GM21723 (cell line): ENCODE results near the gene CD81.

Experiments used
- ATAC-seq: cut with Tn5 transposase; IDR thresholded peaks from one replicate; pipeline ENCODE4 v1.9.1; 2021; ENCODE audit warnings: mild to moderate bottlenecking, moderate library complexity; ENCODE audit not compliant: unreplicated experiment

Gene CD81

GRCh38 chr11:2400762-2401435, 23.8 kb downstream of the CD81 start:
- peak; percentile 4 for ATAC-seq

DNA sequence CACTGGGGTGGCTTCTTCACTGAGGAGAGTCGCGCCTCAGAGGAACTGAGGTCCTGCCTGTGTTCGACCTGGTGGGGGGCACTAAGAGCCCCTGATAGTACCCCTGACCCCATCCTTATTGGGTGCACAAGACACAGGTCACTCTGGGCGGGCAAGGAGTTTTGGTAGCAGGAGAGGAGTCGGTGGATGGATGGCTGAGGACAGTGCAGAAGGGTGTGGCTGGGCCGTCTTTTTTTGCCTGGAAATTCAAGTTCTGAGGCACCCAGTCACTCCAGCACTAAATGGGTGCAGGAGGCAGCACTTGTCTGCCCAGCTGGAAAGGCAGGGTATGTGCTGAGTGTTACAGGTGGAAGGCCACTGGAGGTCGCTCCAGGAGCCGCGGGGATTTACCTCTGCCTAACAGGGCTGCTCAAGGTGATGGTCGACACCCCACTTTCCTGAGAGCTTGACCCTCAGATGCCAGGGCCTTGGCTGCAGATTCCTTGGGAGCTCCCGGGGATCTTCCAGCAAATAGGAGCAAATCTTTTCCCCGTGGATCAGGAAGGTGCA, 24.4 kb downstream of the CD81 start:
- ATAC-seq, result no peak

DNA sequence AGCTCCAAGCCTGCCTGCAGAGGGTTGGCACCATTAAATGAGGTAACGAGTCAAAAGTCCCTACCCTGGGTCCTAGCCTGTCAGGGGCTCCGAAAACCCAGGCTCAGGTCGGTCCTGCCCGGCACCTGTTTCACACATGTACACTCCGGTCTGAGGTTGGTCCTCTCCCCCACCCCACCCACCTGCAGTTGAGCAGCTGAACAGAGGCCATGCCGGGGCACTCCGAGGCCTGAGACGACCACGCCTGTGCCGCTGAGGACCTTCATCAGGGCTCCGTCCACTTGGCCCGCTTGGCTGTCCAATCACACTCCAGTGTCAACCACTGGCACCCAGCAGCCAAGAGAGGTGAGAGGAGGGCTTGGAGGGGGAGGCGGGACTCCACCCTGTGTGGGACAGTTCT, 25.0 kb downstream of the CD81 start:
- ATAC-seq, result no peak

GRCh38 chr11:2402890-2403645, 26.0 kb downstream of the CD81 start:
- ATAC-seq, result no peak

DNA sequence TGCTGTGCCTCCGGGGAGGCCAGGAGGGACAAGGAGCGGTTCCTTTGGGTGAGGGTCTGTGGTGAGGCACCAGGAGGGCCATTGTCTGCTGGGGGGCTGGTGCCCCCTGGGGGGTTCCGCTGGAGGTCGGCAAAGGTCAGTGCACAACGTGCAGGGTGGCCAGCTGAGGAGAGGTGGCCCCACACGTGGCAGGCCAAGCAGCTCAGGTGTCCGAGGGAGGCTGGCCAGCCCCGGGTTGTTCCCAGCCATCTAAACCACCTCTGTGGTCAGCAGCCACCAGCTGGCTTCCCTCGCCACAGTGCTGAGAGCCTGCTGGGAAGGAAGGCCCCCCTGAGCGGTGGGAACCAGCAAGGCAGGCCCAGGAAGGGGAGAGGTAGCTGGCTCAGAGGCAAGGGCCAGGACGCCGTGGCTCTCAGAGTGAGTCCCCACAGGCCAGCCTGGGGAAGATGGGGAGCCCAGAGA, 27.7 kb downstream of the CD81 start:
- no peak for ATAC-seq

- no peak for ATAC-seq
These were observed 29.3 kb downstream of the CD81 start for GRCh38 chr11:2406451-2406850.

DNA sequence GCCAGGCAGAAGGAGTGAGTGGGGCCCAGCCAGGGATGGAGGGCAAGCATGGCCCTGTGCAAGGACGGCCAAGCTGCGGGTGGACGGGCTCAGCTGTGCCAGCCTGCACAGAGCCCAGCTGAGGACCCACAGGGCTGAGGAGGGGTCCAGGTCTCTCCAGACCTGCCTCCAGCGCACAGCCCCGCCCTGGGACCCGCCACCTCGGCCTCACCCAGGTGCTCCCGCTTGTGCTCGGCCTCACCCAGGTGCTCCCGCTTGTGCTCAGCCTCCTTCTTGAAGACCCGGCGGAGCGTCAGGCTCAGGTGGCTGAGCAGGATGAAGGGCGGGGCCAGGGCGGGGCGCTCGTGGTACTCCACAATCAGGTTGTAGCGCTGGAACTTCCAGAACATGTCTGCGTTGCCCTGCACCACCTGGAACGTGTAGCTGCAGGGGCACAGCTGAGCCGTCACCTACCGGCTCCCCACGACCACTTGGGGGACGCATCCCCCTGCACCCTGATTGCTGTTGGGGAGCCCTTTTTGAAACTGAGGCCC, 29.8 kb downstream of the CD81 start:
- ATAC-seq, result no peak

DNA sequence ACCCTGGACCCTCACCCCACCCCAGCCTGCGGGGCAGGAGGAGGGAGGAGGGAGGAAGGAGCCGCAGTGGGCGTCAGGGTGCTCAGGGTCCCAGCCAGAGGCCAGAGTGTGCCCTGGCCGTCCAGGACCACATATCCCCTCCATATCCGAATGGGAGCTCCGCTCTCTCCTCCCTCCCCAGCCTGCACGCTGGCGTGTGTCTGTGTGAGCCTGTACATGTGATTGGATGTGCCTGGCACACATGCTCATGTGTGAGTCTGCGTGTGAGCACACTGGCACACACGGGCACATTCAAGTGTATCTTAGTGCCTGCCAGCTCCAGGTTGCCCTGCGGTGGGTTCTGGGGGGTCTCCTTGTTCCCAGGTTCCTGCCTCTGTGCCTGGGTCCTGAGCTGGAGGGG, 31.6 kb downstream of the CD81 start:
- ATAC-seq, result no peak

- no peak for ATAC-seq
These were observed 32.0 kb downstream of the CD81 start for GRCh38 chr11:2409126-2409525.

DNA sequence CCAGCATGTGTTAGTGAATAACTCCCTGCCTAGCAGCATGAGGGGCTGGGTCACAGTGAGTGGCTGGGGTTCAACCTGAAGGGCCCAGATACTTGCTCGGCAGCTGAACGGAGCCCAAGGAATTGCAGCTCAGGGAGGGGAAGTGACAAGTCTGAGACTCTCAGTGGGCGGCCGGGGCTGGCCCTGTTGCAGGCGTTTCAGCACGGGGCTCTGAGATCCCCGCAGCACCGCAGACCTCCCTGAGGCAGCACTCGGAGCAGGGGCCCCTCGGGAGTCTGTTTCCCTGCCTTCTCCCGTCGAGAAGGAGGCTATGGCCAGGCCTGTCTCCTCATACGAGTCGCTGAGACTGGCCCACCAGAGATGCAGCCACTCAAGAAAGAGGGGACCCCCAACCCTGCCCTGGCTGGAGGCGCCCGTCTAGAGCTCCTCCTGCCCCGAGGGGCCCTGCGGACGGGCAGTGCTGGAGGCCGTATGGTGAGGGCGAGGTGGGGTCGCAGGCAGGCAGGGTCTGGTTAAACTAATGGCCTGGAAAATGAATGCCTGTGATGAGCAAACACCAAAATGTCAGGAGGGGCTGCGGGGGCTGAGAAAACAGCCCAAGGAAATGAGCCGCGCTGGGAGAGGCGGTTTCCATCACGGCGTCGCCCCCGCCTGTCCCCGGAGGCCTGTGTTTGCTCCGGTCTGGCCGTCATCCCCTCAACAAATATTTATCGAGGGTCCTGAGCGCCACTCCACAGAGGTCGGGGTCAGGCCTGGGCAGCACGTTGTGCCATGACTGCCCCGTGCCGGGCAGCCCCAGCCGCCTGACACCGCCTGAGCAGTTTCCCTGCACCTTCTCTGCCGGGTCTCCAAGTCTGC, 32.7 kb downstream of the CD81 start:
- no peak for ATAC-seq

DNA sequence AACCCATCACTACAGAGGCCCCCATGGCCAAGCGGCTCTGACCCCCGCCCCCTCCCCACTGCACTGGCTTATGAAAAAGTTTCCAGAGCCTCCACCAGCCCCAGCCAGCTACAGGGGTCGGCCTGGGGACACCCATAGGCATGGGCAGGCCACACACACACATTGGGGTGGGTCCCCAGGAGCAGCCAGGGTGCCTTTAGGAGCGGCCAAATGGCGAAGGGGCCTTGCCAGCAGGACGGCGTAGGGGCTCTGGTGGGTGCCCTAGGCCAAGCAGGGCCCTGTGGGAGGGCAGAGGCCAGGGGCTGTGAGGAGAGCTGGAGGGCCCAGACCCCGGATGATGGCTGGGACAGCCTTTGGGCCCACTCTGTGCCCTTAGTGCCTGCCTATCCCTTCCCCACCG, 33.5 kb downstream of the CD81 start:
- no peak for ATAC-seq

- ATAC-seq, result no peak
These were observed 34.6 kb downstream of the CD81 start for GRCh38 chr11:2411446-2412305.

DNA sequence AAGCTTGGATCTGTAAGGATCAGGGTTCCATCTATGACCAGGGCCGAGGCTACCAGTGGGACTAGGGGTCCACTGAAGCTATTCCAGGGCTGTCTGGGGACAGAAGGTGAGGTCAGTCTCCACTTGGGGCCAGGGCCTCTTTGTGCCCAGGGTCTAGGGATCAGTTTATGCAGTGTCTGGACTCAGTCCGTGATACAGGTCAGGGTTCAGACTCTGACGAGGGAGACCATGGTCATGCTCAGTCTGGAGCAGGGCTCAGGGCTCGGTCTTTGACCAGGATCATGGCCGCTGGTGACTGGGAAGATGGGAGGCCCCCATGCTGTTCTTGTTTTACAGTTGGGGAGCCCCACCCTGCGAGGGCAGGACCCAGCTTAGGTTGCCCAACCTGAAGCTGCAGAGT, 35.2 kb downstream of the CD81 start:
- no peak for ATAC-seq

DNA sequence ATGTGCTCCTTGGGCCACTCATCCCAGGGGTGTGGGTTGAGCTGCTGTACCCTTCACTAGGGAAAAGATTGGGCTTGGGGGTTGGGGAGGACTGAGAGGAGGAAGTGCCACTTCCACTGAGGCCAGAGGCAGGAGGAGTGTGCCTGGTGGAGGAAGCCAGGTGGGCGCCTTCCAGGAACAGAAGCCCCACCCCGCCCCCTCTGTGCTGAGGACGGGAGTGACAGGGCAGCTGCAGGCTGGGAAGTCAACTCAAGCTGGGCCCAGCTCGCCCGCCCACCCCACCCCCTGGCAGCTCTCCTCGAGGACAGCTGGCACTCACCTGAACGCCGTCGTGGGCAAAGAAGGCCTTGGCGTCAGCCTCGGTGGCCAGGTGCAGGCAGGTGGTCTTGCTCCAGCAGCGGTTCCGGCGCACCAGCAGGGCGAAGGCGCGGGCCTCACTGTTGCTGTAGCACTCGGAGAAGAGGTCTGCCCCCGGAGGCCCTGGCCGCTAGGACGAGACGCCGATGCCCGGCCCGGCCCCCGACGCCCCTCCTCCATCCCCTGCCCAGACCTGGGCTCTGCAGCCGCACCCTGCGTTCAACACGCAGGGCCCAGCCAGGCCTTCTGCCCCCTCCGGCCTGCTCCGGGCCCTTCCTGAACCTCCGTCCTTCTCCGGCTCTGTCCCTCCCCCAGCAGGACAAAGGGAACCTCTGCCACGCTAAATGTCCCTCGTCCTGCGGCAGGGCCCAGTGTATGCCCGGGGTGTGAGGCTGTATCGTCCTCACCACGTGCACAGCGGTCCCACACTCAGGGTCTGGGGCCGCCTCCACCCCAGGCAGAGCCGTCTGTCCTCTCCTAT, 36.9 kb downstream of the CD81 start:
- ATAC-seq, result no peak

DNA sequence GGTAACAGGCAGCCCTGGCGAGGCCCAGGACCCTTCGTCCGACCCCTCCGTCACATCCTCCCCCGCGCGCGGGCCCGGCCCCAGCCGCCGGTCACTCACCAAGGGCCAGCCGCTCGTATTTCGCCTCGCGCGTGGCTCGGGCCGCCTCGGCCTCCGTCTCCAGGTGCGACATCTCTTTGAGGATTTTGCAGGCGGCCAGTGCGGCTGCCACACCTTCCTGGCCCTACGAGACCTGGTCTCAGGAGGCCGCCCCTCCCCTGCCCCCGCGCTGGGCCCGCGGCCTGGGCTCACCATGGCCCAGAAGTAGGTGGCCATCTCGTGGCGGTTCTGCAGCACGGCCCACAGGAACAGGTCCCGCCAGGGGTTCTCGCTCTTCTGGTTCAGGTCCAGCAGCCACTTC, 37.5 kb downstream of the CD81 start:
- ATAC-seq, result no peak

- no peak for ATAC-seq
These were observed 38.1 kb downstream of the CD81 start for GRCh38 chr11:2415171-2415570.

- ATAC-seq, result no peak
These were observed 38.7 kb downstream of the CD81 start for GRCh38 chr11:2415601-2416380.

DNA sequence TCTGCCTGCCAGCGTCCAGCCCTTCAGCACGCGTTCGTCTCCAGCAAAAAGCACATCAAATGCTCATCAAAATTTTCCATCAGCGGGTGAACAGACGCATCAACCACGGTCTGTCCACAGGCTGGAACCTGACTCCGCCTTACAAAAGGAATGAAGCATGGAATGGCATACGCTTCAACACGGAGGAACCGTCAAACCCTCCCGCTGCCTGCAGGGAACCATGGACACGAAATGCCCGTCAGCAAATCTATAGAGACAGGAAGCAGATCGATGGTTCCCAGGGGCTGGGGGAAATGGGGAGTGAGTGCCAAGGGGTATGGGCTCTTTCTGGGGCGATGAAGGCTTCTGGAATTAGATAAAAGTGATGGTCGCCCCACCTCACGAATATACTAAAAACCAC, 39.7 kb downstream of the CD81 start:
- ATAC-seq, result no peak
